CD4-positive, alpha-beta T cell treated with Interleukin-21 for 1 hour (primary cell): Measurements from ENCODE around the gene UBR4.

Source experiments
- DNase-seq: peaks from one replicate; pipeline ENCODE4 v3.0.0-alpha.2; 2020

UBR4 gene

GRCh38 chr1:19187852-19188251 is 22.2 kb downstream of the UBR4 start:
- no peak for DNase-seq

- no peak for DNase-seq
Observed at GRCh38 chr1:19186001-19186400, 24.1 kb downstream of the UBR4 start.

GRCh38 chr1:19182223-19182622 is 27.8 kb downstream of the UBR4 start:
- DNase-seq = no peak

GRCh38 chr1:19180265-19180657 is 29.8 kb downstream of the UBR4 start:
- DNase-seq = peak; percentile 1

GRCh38 chr1:19179597-19180264 is 30.3 kb downstream of the UBR4 start:
- DNase-seq = peak; percentile 45

- no peak for DNase-seq
Observed at GRCh38 chr1:19178734-19179398, 31.2 kb downstream of the UBR4 start.

GRCh38 chr1:19177811-19178210 is 32.3 kb downstream of the UBR4 start:
- no peak for DNase-seq

- no peak for DNase-seq
Observed at GRCh38 chr1:19169642-19170041, 40.4 kb downstream of the UBR4 start.

- DNase-seq = no peak
Observed at GRCh38 chr1:19167140-19167539, 42.9 kb downstream of the UBR4 start.

GRCh38 chr1:19166066-19166465 is 44.0 kb downstream of the UBR4 start:
- no peak for DNase-seq

- no peak for DNase-seq
Observed at GRCh38 chr1:19165501-19165900, 44.6 kb downstream of the UBR4 start.

GRCh38 chr1:19164274-19165015 is 45.6 kb downstream of the UBR4 start:
- DNase-seq = no peak

- DNase-seq = no peak
Observed at GRCh38 chr1:19163261-19163660, 46.8 kb downstream of the UBR4 start.

GRCh38 chr1:19160831-19161230 is 49.2 kb downstream of the UBR4 start:
- DNase-seq = no peak

- no peak for DNase-seq
Observed at GRCh38 chr1:19157653-19158052, 52.4 kb downstream of the UBR4 start.

- DNase-seq = no peak
Observed at GRCh38 chr1:19156676-19157075, 53.4 kb downstream of the UBR4 start.

GRCh38 chr1:19154876-19155275 is 55.2 kb downstream of the UBR4 start:
- DNase-seq = no peak

GRCh38 chr1:19153169-19153568 is 56.9 kb downstream of the UBR4 start:
- no peak for DNase-seq

- DNase-seq = no peak
Observed at GRCh38 chr1:19151537-19151936, 58.5 kb downstream of the UBR4 start.

- DNase-seq = no peak
Observed at GRCh38 chr1:19149736-19150135, 60.3 kb downstream of the UBR4 start.

GRCh38 chr1:19140465-19140864 is 69.6 kb downstream of the UBR4 start:
- DNase-seq = no peak

- DNase-seq = no peak
Observed at GRCh38 chr1:19139711-19140110, 70.4 kb downstream of the UBR4 start.

GRCh38 chr1:19138958-19139581 is 71.0 kb downstream of the UBR4 start:
- DNase-seq = no peak

GRCh38 chr1:19138331-19138730 is 71.7 kb downstream of the UBR4 start:
- DNase-seq = no peak
